HEK293 (cell line): ENCODE data around the gene CENPK.
"Not testable (repeated sequence)": the region's sequence is repeated elsewhere in the genome, so short reads cannot be mapped to it uniquely, and the experiment has no call there.

Experiments
- CTCF ChIA-PET: fragments of 350-600 bp; formaldehyde crosslinking; extraction: SDS; loops from one replicate; lab custom pipeline; 2021; ENCODE audit warnings: antibody characterized with exemption; lab: Yijun Ruan, JAX
- POLR2A ChIA-PET: fragments of 300-600 bp; formaldehyde crosslinking; extraction: SDS; loops from one replicate; lab custom pipeline; 2020; ENCODE audit warnings: antibody characterized with exemption, inconsistent platforms; lab: Yijun Ruan, JAX
- H3K27ac ChIP-seq: fragments of 200-500 bp; sonication (Bioruptor generic); 2 replicates; pipeline ENCODE4 v1.5.1; 2014; ENCODE audit warnings: low read depth, low read length, control low read depth, inconsistent platforms; ENCODE audit errors: extremely low read depth
- H3K36me3 ChIP-seq, 2 experiments: fragments of 200-500 bp in 1 of 2; sonication (Bioruptor generic) in 1 of 2; 1 replicate in 1 of 2; 2 replicates in 1 of 2; pipeline ENCODE4 v1.5.1; 2014 to 2017; ENCODE audit warnings: inconsistent platforms in 2 of 2, low read length in 2 of 2; ENCODE audit not compliant: control insufficient read depth in 2 of 2, insufficient read depth in 1 of 2
- H3K4me1 ChIP-seq: fragments of 200-500 bp; sonication (Bioruptor generic); 2 replicates; pipeline ENCODE4 v1.5.1; 2014; ENCODE audit warnings: mild to moderate bottlenecking, low read length, inconsistent platforms; ENCODE audit not compliant: control insufficient read depth, insufficient read depth
- H3K4me3 ChIP-seq: 2 replicates; pipeline ENCODE4 v1.5.1; 2011; ENCODE audit warnings: low read depth, mild to moderate bottlenecking, control low read depth, low read length, moderate library complexity
- H3K9me3 ChIP-seq: fragments of 200-500 bp; sonication (Bioruptor generic); 2 replicates; pipeline ENCODE4 v1.5.1; 2014; ENCODE audit warnings: low read depth, low read length, inconsistent platforms; ENCODE audit not compliant: control insufficient read depth, insufficient read depth
- AEBP2 ChIP-seq: fragments of 450-650 bp; formaldehyde crosslinking; IDR thresholded peaks from 2 replicates; pipeline ENCODE4 v1.5.1; 2016; ENCODE audit warnings: missing biosample characterization, missing genetic modification characterization, borderline replicate concordance
- GLI2 ChIP-seq: fragments of 450-650 bp; formaldehyde crosslinking; IDR thresholded peaks from 2 replicates; pipeline ENCODE4; 2017; ENCODE audit warnings: missing biosample characterization, missing genetic modification characterization, low read depth, borderline replicate concordance
- INSM2 ChIP-seq: fragments of 450-650 bp; formaldehyde crosslinking; IDR thresholded peaks from 2 replicates; pipeline ENCODE4 v1.5.1; 2016; ENCODE audit warnings: missing biosample characterization, missing genetic modification characterization
- KLF16 ChIP-seq: fragments of 450-650 bp; formaldehyde crosslinking; IDR thresholded peaks from 2 replicates; pipeline ENCODE4 v1.5.1; 2017; ENCODE audit warnings: missing biosample characterization, missing genetic modification characterization
- ZBTB49 ChIP-seq: fragments of 450-650 bp; formaldehyde crosslinking; IDR thresholded peaks from 2 replicates; pipeline ENCODE4 v1.5.1; 2016; ENCODE audit warnings: missing biosample characterization, missing genetic modification characterization, low read depth
- ZNF248 ChIP-seq: fragments of 450-650 bp; formaldehyde crosslinking; IDR thresholded peaks from 2 replicates; pipeline ENCODE4 v1.5.1; 2017; ENCODE audit warnings: missing biosample characterization, missing genetic modification characterization
- ZNF292 ChIP-seq: fragments of 450-650 bp; formaldehyde crosslinking; IDR thresholded peaks from 2 replicates; pipeline ENCODE4 v1.5.1; 2016; ENCODE audit warnings: low read depth, missing biosample characterization, missing genetic modification characterization, borderline replicate concordance
- ZNF302 ChIP-seq: fragments of 450-650 bp; formaldehyde crosslinking; IDR thresholded peaks from 2 replicates; pipeline ENCODE4 v1.5.1; 2016; ENCODE audit warnings: missing biosample characterization, missing genetic modification characterization, low read depth
- ZNF354C ChIP-seq: fragments of 450-650 bp; formaldehyde crosslinking; IDR thresholded peaks from 2 replicates; pipeline ENCODE4 v1.5.1; 2016; ENCODE audit warnings: missing biosample characterization, missing genetic modification characterization, low read depth, borderline replicate concordance
- ZNF549 ChIP-seq: fragments of 450-650 bp; IDR thresholded peaks from 2 replicates; pipeline ENCODE4 v1.5.1; 2018; ENCODE audit warnings: missing biosample characterization, missing genetic modification characterization, mild to moderate bottlenecking, inconsistent platforms, moderate library complexity
- ZNF677 ChIP-seq: fragments of 450-650 bp; IDR thresholded peaks from 2 replicates; pipeline ENCODE4 v1.5.0; 2018; ENCODE audit warnings: missing biosample characterization, mild to moderate bottlenecking, missing genetic modification characterization, moderate library complexity
- ZNF785 ChIP-seq: fragments of 450-650 bp; formaldehyde crosslinking; IDR thresholded peaks from 2 replicates; pipeline ENCODE4 v1.5.1; 2016; ENCODE audit warnings: missing biosample characterization, missing genetic modification characterization
- ZXDB ChIP-seq: fragments of 450-650 bp; formaldehyde crosslinking; IDR thresholded peaks from 2 replicates; pipeline ENCODE4 v1.5.1; 2016; ENCODE audit warnings: missing biosample characterization, missing genetic modification characterization

The CENPK gene

GRCh38 chr5:65489119-65489518, 73.8 kb downstream of the CENPK start:
- Histone ChIP-seq H3K27ac (no peak overlapping the region), H3K9me3 (no peaks in the 10 kb centered on the region), H3K4me1 (no peaks in the 10 kb centered on the region), H3K4me3 (no peak overlapping the region), H3K36me3 (no peaks in the 10 kb centered on the region)
- ChIA-PET POLR2A (no interaction called here), CTCF (no interaction called here)
- TF ChIP-seq ZNF785 (tag by site-specific recombination) = no peak
- TF ChIP-seq ZNF354C (tag by site-specific recombination) = no peak
- TF ChIP-seq GLI2 (tag by site-specific recombination) = no peak
- TF ChIP-seq ZBTB49 (tag by site-specific recombination) = no peak
- TF ChIP-seq KLF16 (tag by site-specific recombination) = no peak
- no peak for TF ChIP-seq ZNF292 (tag by site-specific recombination)

GRCh38 chr5:65488038-65488687, 74.8 kb downstream of the CENPK start:
- POLR2A ChIA-PET, CTCF ChIA-PET: not testable (repeated sequence)

GRCh38 chr5:65486803-65487202, 76.2 kb downstream of the CENPK start:
- H3K36me3 ChIP-seq, POLR2A ChIA-PET, H3K27ac ChIP-seq, H3K9me3 ChIP-seq, H3K4me1 ChIP-seq, H3K4me3 ChIP-seq: not testable (repeated sequence)
- CTCF ChIA-PET = interaction anchor here (0.6 to 1.4 kb wide), 3 partner anchors 33 to 676 kb away, joined by 3 to 5 read pairs (median 4); no protein-coding TSS in a partner anchor

More at GRCh38 chr5:65488038-65488687, 74.8 kb downstream of the CENPK start:
- peak; percentile 29; the same call in 1 of the 2 replicates for TF ChIP-seq ZNF549 (tag by site-specific recombination)
- H3K27ac ChIP-seq, H3K9me3 ChIP-seq, H3K36me3 ChIP-seq, H3K4me3 ChIP-seq, H3K4me1 ChIP-seq: not testable (repeated sequence)

- ChIA-PET CTCF (interaction anchor here (0.6 kb wide), 1 partner anchor 704 kb away, joined by 4 read pairs; no protein-coding TSS in a partner anchor), POLR2A (no interaction called here)
- Histone ChIP-seq H3K27ac (no peak overlapping the region), H3K4me3 (no peak overlapping the region), H3K4me1 (peaks cover 4% of the 10 kb centered on the region; the same call in 1 of the 2 replicates), H3K9me3 (no peaks in the 10 kb centered on the region), H3K36me3 (no peaks in the 10 kb centered on the region)
- TF ChIP-seq ZNF302 (no peak), ZNF248 (tag by site-specific recombination) (no peak), ZNF677 (tag by site-specific recombination) (no peak), ZXDB (no peak), INSM2 (tag by site-specific recombination) (no peak), AEBP2 (tag by site-specific recombination) (no peak)
Measured at GRCh38 chr5:65485405-65485804, 77.6 kb downstream of the CENPK start.
